PFSK-1 (cell line): ENCODE measurements around the gene IKBKE.

Experiments used
- FOXP2 ChIP-seq: optimal IDR thresholded peaks from 2 replicates; pipeline ENCODE3; 2011; ENCODE audit warnings: borderline replicate concordance, control low read depth, inconsistent platforms; ENCODE audit not compliant: insufficient read depth; ENCODE audit errors: extremely low read length, extremely low read depth
- POLR2AphosphoS5 ChIP-seq: IDR thresholded peaks from 2 replicates; pipeline ENCODE4 v1.6.1; 2012; ENCODE audit warnings: low read depth, mild to moderate bottlenecking, control low read depth, low read length, moderate library complexity
- REST ChIP-seq, 2 experiments: IDR thresholded peaks; 2 replicates each; pipeline versions ENCODE4 v1.6.1 to v1.8.0; 2011 to 2012; ENCODE audit warnings: low read depth in 2 of 2, low read length in 2 of 2, control low read depth in 1 of 2, inconsistent platforms in 1 of 2, mild to moderate bottlenecking in 1 of 2, moderate library complexity in 1 of 2; ENCODE audit not compliant: insufficient read depth in 1 of 2
- SIN3A ChIP-seq: IDR thresholded peaks from 2 replicates; pipeline ENCODE4 v1.6.1; 2012; ENCODE audit warnings: mild to moderate bottlenecking, low read length, moderate library complexity, borderline replicate concordance; ENCODE audit not compliant: insufficient read depth
- TAF1 ChIP-seq: IDR thresholded peaks from 2 replicates; pipeline ENCODE4 v1.6.1; 2012; ENCODE audit warnings: low read length, control low read depth, borderline replicate concordance; ENCODE audit not compliant: insufficient read depth

IKBKE gene

DNA sequence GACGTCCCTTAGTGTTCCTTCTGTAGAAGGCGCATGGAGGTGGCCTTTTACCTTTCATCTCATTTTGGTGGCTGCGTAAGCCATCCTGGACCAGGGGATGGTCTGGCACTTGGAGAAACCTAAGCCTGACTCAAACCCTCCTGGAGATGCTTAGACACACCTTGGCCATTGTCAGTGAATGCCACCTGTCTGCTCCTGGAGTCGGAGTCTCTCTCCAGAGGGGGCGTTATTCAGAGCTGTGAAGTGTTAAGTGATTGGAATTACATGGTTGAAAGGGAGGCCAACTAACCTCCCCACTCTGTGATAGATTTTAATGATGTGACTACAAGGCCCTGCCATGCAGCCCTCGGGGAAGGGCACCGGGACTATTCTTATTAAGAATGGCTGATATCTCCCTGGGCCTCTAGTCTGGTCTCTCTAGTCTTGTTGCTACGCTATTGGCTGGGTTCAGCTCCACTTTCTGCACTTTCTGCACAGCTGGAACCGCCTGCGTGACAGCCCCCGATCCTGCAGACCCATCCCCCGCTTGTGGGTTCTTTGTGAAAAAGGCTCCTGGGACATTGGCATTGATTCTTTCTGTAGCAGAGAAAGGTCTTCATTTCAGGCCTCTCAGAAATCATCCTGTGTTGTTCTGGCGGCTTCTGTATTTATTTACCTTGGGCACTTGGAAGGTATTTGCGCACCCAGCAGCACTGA is 41.2 kb downstream of the IKBKE start:
- TF ChIP-seq SIN3A: no peak
- TF ChIP-seq FOXP2: no peak
- no peak for TF ChIP-seq REST (IDR thresholded peaks at IDR 0.05; ENCODE audit: insufficient read depth in 1 of 2, low read depth in 2 of 2, low read length in 2 of 2)
- TF ChIP-seq POLR2AphosphoS5: no peak
- no peak for TF ChIP-seq TAF1

GRCh38 chr1:206512058-206512850 is 42.0 kb downstream of the IKBKE start:
- TF ChIP-seq POLR2AphosphoS5: no peak
- no peak for TF ChIP-seq SIN3A
- TF ChIP-seq REST (IDR thresholded peaks at IDR 0.05; ENCODE audit: insufficient read depth in 1 of 2, low read depth in 2 of 2, low read length in 2 of 2): no peak
- TF ChIP-seq FOXP2: no peak
- no peak for TF ChIP-seq TAF1

DNA sequence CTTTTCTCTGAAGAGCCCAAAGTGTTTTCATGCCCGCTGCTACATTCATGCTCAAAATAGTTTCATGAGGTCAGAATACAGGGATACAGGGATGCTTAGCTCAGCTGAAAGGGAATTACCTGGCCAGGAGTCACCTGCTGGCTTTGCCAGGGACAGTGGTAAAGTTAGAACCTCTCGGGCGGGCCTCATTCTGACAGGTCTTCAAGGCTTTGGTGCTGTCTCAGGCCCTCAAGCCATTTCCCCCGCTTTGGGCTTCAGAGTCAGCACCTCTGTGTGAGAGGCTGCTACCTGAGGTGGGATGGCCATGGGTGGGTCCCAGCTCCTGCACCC is 42.5 kb downstream of the IKBKE start:
- TF ChIP-seq SIN3A (no peak), FOXP2 (no peak), POLR2AphosphoS5 (no peak), REST (IDR thresholded peaks at IDR 0.05; ENCODE audit: insufficient read depth in 1 of 2, low read depth in 2 of 2, low read length in 2 of 2) (no peak), TAF1 (no peak)

- no peak for TF ChIP-seq POLR2AphosphoS5
- no peak for TF ChIP-seq SIN3A
- TF ChIP-seq TAF1: no peak
These were observed 43.2 kb downstream of the IKBKE start for GRCh38 chr1:206513312-206514111.

- no peak for TF ChIP-seq TAF1
- no peak for TF ChIP-seq POLR2AphosphoS5
- no peak for TF ChIP-seq SIN3A
- no peak for TF ChIP-seq REST (IDR thresholded peaks at IDR 0.05; ENCODE audit: insufficient read depth in 1 of 2, low read depth in 2 of 2, low read length in 2 of 2)
- TF ChIP-seq FOXP2: no peak
These were observed 44.6 kb downstream of the IKBKE start for GRCh38 chr1:206514813-206515387.
